GM12878 (cell line): ENCODE data around the gene WHAMM. TPM values are rescaled to one million over a fixed set of nuclear protein-coding genes. Genes with fewer than 3 reads are reported as not detected.

Experiments used
- ATAC-seq: fragments of 200-7000 bp; cut with Tn5 transposase; 3 replicates; pipeline ENCODE4 v1.9.1; 2020; ENCODE audit warnings: mild to moderate bottlenecking, moderate library complexity
- BruUV-seq: library from RNA; stranded (reverse); fragments of 400-500 nt; replicated peaks from 2 replicates; lab custom pipeline; 2021; lab: Mats Ljungman, UMichigan
- CTCF ChIA-PET: fragments of 300-600 bp; sonication (Branson Sonifier 250); formaldehyde crosslinking; extraction: SDS; loops from one replicate; lab custom pipeline; 2021; ENCODE audit warnings: inconsistent platforms; lab: Yijun Ruan, JAX
- POLR2A ChIA-PET: fragments of 350-600 bp; formaldehyde crosslinking; extraction: SDS; loops from one replicate; lab custom pipeline; 2021; ENCODE audit warnings: inconsistent platforms; lab: Charles Lee
- RAD21 ChIA-PET: fragments of 300-600 bp; sonication (Branson Sonifier 250); formaldehyde crosslinking; loops from one replicate; lab custom pipeline; 2023; ENCODE audit warnings: antibody characterized with exemption; ENCODE audit not compliant: unreplicated experiment; lab: Charles Lee
- SMC1A ChIA-PET: fragments of 300-600 bp; sonication (Branson Sonifier 250); formaldehyde crosslinking; loops from one replicate; lab custom pipeline; 2023; ENCODE audit not compliant: unreplicated experiment, uncharacterized antibody; lab: Charles Lee
- DNase-seq: peaks from one replicate; pipeline ENCODE4 v3.0.0-alpha.2; 2011; ENCODE audit warnings: low read depth, low spot score
- FAIRE-seq: peaks from 3 replicates; lab custom pipeline; 2011; peaks lifted over from hg19 to GRCh38; lab: Jason Lieb, UNC
- H2AFZ ChIP-seq: 2 replicates; pipeline ENCODE4 v1.6.0; 2011; ENCODE audit warnings: low read depth, low read length, control low read depth; ENCODE audit not compliant: control insufficient read depth
- H3K27ac ChIP-seq: 2 replicates; pipeline ENCODE4 v1.5.1; 2011; ENCODE audit warnings: control low read depth; ENCODE audit not compliant: control insufficient read depth, insufficient read depth
- H3K27me3 ChIP-seq, 2 experiments: replicated peaks in 1 of 2; 2 replicates each; pipeline versions ENCODE4 v1.6.0 to v1.6.1; 2011; ENCODE audit warnings: low read length in 1 of 2; ENCODE audit not compliant: control insufficient read depth in 2 of 2, insufficient read depth in 2 of 2
- H3K36me3 ChIP-seq, 2 experiments: 2 replicates each; pipeline ENCODE4 v1.5.1; 2011; ENCODE audit warnings: low read length in 1 of 2; ENCODE audit not compliant: control insufficient read depth in 2 of 2, insufficient read depth in 2 of 2
- H3K4me1 ChIP-seq: 2 replicates; pipeline ENCODE4 v1.6.1; 2011; ENCODE audit warnings: mild to moderate bottlenecking, low read length, moderate library complexity, mixed read lengths; ENCODE audit not compliant: control insufficient read depth, insufficient read depth
- H3K4me2 ChIP-seq: 2 replicates; pipeline ENCODE4 v1.6.0; 2011; ENCODE audit warnings: control low read depth; ENCODE audit not compliant: control insufficient read depth, insufficient read depth
- H3K4me3 ChIP-seq: fragments of 200-600 bp; sonication (generic); 2 replicates; pipeline ENCODE4 v1.5.1; 2016
- H3K79me2 ChIP-seq: 2 replicates; pipeline ENCODE4 v1.6.0; 2011; ENCODE audit warnings: low read length; ENCODE audit not compliant: control insufficient read depth, insufficient read depth
- H3K9ac ChIP-seq: 2 replicates; pipeline ENCODE4 v1.8.0; 2011; ENCODE audit warnings: low read length, control low read depth, mixed read lengths; ENCODE audit not compliant: control insufficient read depth, insufficient read depth
- H3K9me3 ChIP-seq: replicated peaks from 3 replicates; pipeline ENCODE4 v1.5.1; 2011; ENCODE audit warnings: mild to moderate bottlenecking, low read length; ENCODE audit not compliant: control insufficient read depth, insufficient read depth
- H4K20me1 ChIP-seq: 2 replicates; pipeline ENCODE4 v1.6.0; 2011; ENCODE audit not compliant: control insufficient read depth, insufficient read depth
- ASH2L ChIP-seq: fragments of 300-600, 200-600 bp; sonication (generic); IDR thresholded peaks from 2 replicates; pipeline ENCODE4 v1.6.1; 2017; ENCODE audit warnings: low read depth, mild to moderate bottlenecking, borderline replicate concordance
- ATF3 ChIP-seq: IDR thresholded peaks from 2 replicates; pipeline ENCODE4 v1.6.1; 2011; ENCODE audit warnings: low read depth, mild to moderate bottlenecking, low read length, moderate library complexity, borderline replicate concordance; ENCODE audit errors: extremely low read depth
- ATF7 ChIP-seq: fragments of 450-650 bp; IDR thresholded peaks from 2 replicates; pipeline ENCODE4 v1.6.1; 2016; ENCODE audit warnings: low read depth, mild to moderate bottlenecking
- BRCA1 ChIP-seq: IDR thresholded peaks from 2 replicates; pipeline ENCODE4 v1.6.1; 2011; ENCODE audit warnings: low read depth, low read length, improper control_type of control experiment
- CBX3 ChIP-seq: fragments of 200-600 bp; sonication (generic); IDR thresholded peaks from 2 replicates; pipeline ENCODE4 v1.6.1; 2016; ENCODE audit warnings: low read depth, borderline replicate concordance
- CREM ChIP-seq: IDR thresholded peaks from 2 replicates; pipeline ENCODE4 v1.6.1; 2014; ENCODE audit warnings: antibody characterized with exemption, low read depth
- EGR1 ChIP-seq, 2 experiments: IDR thresholded peaks; 1 replicate in 1 of 2; 2 replicates in 1 of 2; pipeline ENCODE4 v1.6.1; 2011 to 2012; ENCODE audit warnings: low read depth in 2 of 2, low read length in 2 of 2, borderline replicate concordance in 1 of 2, mild to moderate bottlenecking in 1 of 2, moderate library complexity in 1 of 2
- HDAC2 ChIP-seq: fragments of 200-600 bp; sonication (generic); IDR thresholded peaks from 2 replicates; pipeline ENCODE4 v1.6.1; 2017
- HDGF ChIP-seq: fragments of 450-650 bp; IDR thresholded peaks from 2 replicates; pipeline ENCODE4 v1.6.1; 2016; ENCODE audit warnings: antibody characterized with exemption
- JUND ChIP-seq: IDR thresholded peaks from 2 replicates; pipeline ENCODE4 v1.6.1; 2012; ENCODE audit warnings: low read depth, mild to moderate bottlenecking, low read length, improper control_type of control experiment, moderate library complexity
- KDM1A ChIP-seq: fragments of 200-600 bp; sonication (generic); IDR thresholded peaks from 2 replicates; pipeline ENCODE4 v1.6.1; 2016; ENCODE audit warnings: borderline replicate concordance
- NFIC ChIP-seq: IDR thresholded peaks from 2 replicates; pipeline ENCODE4 v1.6.1; 2012; ENCODE audit warnings: low read depth, mild to moderate bottlenecking, inconsistent platforms, low read length, moderate library complexity
- NR2C2 ChIP-seq: IDR thresholded peaks from 2 replicates; pipeline ENCODE4 v1.6.1; 2011; ENCODE audit warnings: borderline replicate concordance, low read depth; ENCODE audit not compliant: control insufficient read depth, insufficient read length
- NR2F1 ChIP-seq: fragments of 450-650 bp; conservative IDR thresholded peaks from 2 replicates; pipeline ENCODE4 v1.6.1; 2017; ENCODE audit warnings: mild to moderate bottlenecking
- PAX5 ChIP-seq: IDR thresholded peaks from 2 replicates; pipeline ENCODE4 v1.6.1; 2011; ENCODE audit warnings: low read depth, low read length, borderline replicate concordance
- RAD51 ChIP-seq: fragments of 450-650 bp; IDR thresholded peaks from 2 replicates; pipeline ENCODE4 v1.6.1; 2016; ENCODE audit warnings: moderate library complexity, mild to moderate bottlenecking, inconsistent platforms
- RBBP5 ChIP-seq: fragments of 200-600 bp; sonication (generic); conservative IDR thresholded peaks from 2 replicates; pipeline ENCODE4 v1.6.1; 2016
- RCOR1 ChIP-seq: conservative IDR thresholded peaks from 2 replicates; pipeline ENCODE4 v1.6.1; 2012; ENCODE audit warnings: low read depth, low read length, improper control_type of control experiment
- RELA ChIP-seq: fragments of 450-650 bp; IDR thresholded peaks from 2 replicates; pipeline ENCODE4 v1.8.0; 2014; ENCODE audit warnings: borderline replicate concordance; ENCODE audit not compliant: partially characterized antibody
- SREBF1 ChIP-seq: IDR thresholded peaks from 2 replicates; pipeline ENCODE4 v1.6.1; 2012; ENCODE audit warnings: mild to moderate bottlenecking, low read length
- ZNF207 ChIP-seq: fragments of 450-650 bp; IDR thresholded peaks from 2 replicates; pipeline ENCODE4 v1.6.1; 2014; ENCODE audit warnings: antibody characterized with exemption, mild to moderate bottlenecking, borderline replicate concordance
- ZNF217 ChIP-seq: fragments of 450-650 bp; IDR thresholded peaks from 2 replicates; pipeline ENCODE4 v1.6.1; 2017; ENCODE audit warnings: antibody characterized with exemption, mild to moderate bottlenecking
- ZNF24 ChIP-seq: fragments of 450-650 bp; IDR thresholded peaks from 2 replicates; pipeline ENCODE4 v1.6.1; 2017; ENCODE audit warnings: antibody characterized with exemption, mild to moderate bottlenecking
- WGBS: methylation state at CpG from one replicate; pipeline ENCODE4 v1.1.6; 2016; ENCODE audit warnings: low lambda C conversion rate; ENCODE audit not compliant: insufficient replicate concordance, insufficient coverage; ENCODE audit errors: missing lambda C conversion rate; 5-methylcytosine and 5-hydroxymethylcytosine counted together
- in situ Hi-C: fragments of 300-500 bp; cut with MboI; formaldehyde crosslinking; loops from 9 replicates; pipeline ENCODE4 v1.14.3; 2018; ENCODE audit warnings: mixed read lengths
- intact Hi-C: fragments of 100-400 bp; cut with micrococcal nuclease; formaldehyde crosslinking; loops from one replicate; pipeline ENCODE4 v1.14.2; 2022; ENCODE audit not compliant: unreplicated experiment
- polyA plus RNA-seq, 11 experiments: library from polyadenylated mRNA; depleted of rRNA in 4 of 11; unstranded in 6 of 11; stranded (reverse) in 5 of 11; fragments of >200 nt; fragmentation: Nextera tagmentation in 4 of 11; fragmentation: Illumina TruSeq in 1 of 11; extraction: Ambion mirVana in 4 of 11; extraction: Trizol in 1 of 11; gene quantifications; 1 replicate in 1 of 11; 2 replicates in 10 of 11; pipeline versions ENCODE4 v1.2.1 to v1.2.3, GENCODE V29; 2011 to 2016; ENCODE audit warnings: inconsistent platforms in 2 of 11, missing spikeins in 2 of 11, low read depth in 1 of 11
- total RNA-seq, 4 experiments: library from RNA; depleted of rRNA in 3 of 4; stranded (reverse); fragments of >200 nt in 3 of 4; fragmentation: Illumina TruSeq in 1 of 4; extraction: Trizol in 1 of 4; gene quantifications; 2 replicates each; pipeline versions ENCODE4 v1.2.1 to v1.2.3, GENCODE V29; 2013 to 2021
- TF ChIP-seq, protein P1 (sequence below): fragments of 450-650 bp; IDR thresholded peaks from 2 replicates; pipeline ENCODE4 v1.6.1; 2017; ENCODE audit warnings: mild to moderate bottlenecking, moderate library complexity

WHAMM gene
- total and polyA plus RNA-seq, 10 of the 15 experiments (the other 5 are each of a cell fraction or from before 2014, with no cell fraction given), result 0.87 to 6.7 (median 2.5) TPM

DNA sequence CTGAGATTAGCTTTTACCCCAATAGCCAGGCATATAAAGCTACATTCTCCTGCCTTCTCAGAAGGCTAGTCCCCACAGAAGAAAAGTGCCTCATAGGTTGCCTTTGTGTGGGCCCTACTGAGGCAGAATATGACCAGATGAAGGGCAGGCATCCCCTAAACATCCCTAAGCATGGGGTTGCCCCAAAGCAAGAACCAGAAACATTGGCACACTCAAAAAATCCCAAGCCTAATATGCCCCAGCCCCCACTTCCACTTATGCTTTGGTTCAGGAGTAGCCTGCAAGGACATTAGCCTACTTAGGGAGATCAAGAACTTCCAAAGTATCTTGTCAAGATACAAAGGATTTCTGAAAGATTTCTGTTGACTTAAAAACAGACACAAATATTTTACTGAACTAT is 29.7 kb downstream of the WHAMM start (continued):
- TF ChIP-seq, protein P1, sequence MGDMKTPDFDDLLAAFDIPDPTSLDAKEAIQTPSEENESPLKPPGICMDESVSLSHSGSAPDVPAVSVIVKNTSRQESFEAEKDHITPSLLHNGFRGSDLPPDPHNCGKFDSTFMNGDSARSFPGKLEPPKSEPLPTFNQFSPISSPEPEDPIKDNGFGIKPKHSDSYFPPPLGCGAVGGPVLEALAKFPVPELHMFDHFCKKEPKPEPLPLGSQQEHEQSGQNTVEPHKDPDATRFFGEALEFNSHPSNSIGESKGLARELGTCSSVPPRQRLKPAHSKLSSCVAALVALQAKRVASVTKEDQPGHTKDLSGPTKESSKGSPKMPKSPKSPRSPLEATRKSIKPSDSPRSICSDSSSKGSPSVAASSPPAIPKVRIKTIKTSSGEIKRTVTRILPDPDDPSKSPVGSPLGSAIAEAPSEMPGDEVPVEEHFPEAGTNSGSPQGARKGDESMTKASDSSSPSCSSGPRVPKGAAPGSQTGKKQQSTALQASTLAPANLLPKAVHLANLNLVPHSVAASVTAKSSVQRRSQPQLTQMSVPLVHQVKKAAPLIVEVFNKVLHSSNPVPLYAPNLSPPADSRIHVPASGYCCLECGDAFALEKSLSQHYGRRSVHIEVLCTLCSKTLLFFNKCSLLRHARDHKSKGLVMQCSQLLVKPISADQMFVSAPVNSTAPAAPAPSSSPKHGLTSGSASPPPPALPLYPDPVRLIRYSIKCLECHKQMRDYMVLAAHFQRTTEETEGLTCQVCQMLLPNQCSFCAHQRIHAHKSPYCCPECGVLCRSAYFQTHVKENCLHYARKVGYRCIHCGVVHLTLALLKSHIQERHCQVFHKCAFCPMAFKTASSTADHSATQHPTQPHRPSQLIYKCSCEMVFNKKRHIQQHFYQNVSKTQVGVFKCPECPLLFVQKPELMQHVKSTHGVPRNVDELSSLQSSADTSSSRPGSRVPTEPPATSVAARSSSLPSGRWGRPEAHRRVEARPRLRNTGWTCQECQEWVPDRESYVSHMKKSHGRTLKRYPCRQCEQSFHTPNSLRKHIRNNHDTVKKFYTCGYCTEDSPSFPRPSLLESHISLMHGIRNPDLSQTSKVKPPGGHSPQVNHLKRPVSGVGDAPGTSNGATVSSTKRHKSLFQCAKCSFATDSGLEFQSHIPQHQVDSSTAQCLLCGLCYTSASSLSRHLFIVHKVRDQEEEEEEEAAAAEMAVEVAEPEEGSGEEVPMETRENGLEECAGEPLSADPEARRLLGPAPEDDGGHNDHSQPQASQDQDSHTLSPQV, result no peak
- TF ChIP-seq RELA (no peak), JUND (no peak), ZNF24 (no peak), RAD51 (no peak), EGR1 (IDR thresholded peaks at IDR 0.05; ENCODE audit: borderline replicate concordance in 1 of 2, low read depth in 2 of 2, low read length in 2 of 2) (no peak), HDAC2 (no peak), ZNF207 (no peak), NR2F1 (no peak)

DNA sequence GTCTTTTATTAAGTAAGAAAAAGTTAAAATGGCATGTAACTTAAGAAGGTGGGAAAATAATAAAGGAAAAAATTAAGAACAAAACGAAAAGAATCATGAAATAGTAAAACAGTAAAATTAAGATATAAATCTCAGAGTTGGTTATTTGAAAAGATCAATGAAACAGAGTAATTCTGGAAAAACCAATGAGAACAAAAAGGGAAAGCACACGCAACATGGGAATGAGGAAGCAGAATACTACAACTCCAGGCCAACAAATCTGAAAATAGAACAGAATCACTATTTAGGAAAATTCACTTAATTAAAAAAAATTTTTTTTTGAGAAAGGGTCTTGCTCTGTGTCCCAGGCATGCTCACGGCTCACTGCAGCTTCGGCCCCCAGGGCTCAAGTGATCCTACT is 30.7 kb downstream of the WHAMM start:
- no peaks in the 10 kb centered on the region for H3K9me3 ChIP-seq
- ATAC-seq (no peak), DNase-seq (no peak)
- no peaks in the 10 kb centered on the region for H3K79me2 ChIP-seq
- RAD21 ChIA-PET, result no interaction called here
- H3K4me3 ChIP-seq, result no peak overlapping the region
- in situ Hi-C loops (no loop called here), intact Hi-C loops (loop anchor here (10.0 kb wide), 1 partner anchor 85 kb away; no protein-coding TSS in a partner anchor)
- H3K4me2 ChIP-seq, result no peak overlapping the region
- peaks cover 7% of the 10 kb centered on the region; the same call in 1 of the 2 replicates for H4K20me1 ChIP-seq
- TF ChIP-seq CBX3 (no peak), ASH2L (no peak), NR2C2 (no peak), RAD51 (no peak), NFIC (no peak), HDGF (no peak), PAX5 (no peak), SREBF1 (no peak), ZNF217 (no peak), ATF3 (no peak), CREM (no peak), ZNF24 (no peak), RBBP5 (no peak), RCOR1 (no peak), ATF7 (no peak), BRCA1 (no peak), KDM1A (no peak)
- TF ChIP-seq, all 136 proteins: peak for 0
- POLR2A ChIA-PET, result no interaction called here
- SMC1A ChIA-PET, result no interaction called here
- Histone ChIP-seq H3K27me3 (no peaks in the 10 kb centered on the region), H3K9ac (no peak overlapping the region), H3K27ac (no peak overlapping the region), H3K4me1 (peaks cover 6% of the 10 kb centered on the region; the same call in 1 of the 2 replicates), H2AFZ (no peak overlapping the region), H3K36me3 (peaks cover 0 to 9% of the 10 kb centered on the region in 2 experiments; a peak in 3 of 4 replicates)
- CTCF ChIA-PET, result no interaction called here
- BruUV-seq, result no TSS peak
- no peak for FAIRE-seq
- WGBS, result 92% methylated on average over 4 of the region's 4 CpGs
